HG03460 (cell line): ENCODE data around the gene NAIF1.
A peak's percentile ranks its signal among the peaks of the same experiment; 100 is the strongest.

ENCODE experiments used
- ATAC-seq: cut with Tn5 transposase; IDR thresholded peaks from one replicate; pipeline ENCODE4 v1.9.1; 2021; ENCODE audit not compliant: unreplicated experiment

NAIF1 gene

DNA sequence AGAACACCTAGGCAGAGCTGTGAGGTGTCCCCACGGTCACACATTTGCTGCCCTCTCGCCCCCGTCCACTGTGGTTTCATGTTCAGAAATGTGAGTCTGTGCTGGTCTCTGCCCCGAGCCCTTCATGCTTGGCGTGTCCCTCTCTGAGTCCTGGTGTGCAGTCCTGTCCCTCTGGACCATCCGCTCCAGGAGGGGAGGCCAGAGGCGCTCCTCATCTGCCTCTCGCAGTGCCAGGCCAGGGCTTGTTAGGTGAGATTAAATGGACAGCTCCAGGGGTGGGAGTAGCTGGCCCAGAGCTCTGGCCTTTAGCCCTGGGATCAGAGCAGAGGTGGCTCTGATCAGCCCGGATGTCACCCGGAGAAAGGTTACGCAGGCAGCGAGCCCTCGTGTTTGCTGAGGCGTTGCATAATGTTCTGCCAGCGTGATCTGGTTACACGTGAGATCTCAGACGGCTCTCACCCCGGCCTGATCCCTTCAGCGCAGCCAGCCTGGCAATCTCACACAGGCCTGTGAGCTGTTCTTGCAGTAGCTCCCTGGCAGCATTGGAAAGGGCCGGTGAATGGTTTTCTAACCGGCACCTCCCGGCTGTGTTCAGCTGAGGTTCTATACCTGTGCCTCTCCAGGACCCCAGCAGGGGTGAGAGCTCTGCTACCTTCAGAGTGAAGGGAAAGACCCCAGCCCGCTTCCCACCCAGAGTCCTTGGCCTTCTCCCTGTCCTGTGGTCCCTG lies 35.9 kb upstream of the NAIF1 start:
- ATAC-seq: no peak

DNA sequence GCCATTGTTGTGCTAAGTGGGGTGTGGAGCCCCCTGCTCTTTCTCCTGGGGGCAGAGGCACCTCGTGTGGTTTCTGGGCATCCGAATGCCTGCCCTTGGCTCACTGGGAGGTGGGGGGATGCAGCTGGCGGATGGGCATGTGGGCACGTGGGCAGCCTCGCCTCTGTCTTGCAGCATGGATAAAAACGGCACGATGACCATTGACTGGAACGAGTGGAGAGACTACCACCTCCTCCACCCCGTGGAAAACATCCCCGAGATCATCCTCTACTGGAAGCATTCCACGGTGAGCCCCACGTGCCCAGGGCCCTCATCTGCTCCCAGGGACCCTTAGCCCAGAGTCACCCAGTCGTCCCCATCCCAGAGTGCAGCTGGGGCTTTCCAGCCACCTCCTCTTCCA lies 35.1 kb upstream of the NAIF1 start:
- ATAC-seq: no peak

DNA sequence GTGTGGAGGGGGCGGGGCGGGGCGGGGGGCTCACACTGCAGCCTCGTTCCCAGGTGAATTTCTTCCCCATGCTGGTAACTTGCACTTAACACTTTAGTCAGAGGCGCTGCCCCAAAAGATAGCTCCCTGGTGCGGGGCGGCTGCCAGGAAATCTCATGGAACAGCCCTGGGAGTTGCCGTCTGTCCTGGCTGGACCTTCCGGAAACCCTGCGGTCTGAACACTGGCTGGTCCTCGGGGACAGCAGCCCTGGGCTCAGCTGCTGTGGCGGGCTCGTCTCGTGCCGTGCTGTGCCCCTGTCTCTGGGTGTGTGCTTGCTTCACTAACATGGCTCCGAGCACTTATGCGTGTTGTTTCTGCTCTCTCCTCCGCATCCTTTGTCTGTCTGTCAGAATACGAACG lies 34.6 kb upstream of the NAIF1 start:
- no peak for ATAC-seq

DNA sequence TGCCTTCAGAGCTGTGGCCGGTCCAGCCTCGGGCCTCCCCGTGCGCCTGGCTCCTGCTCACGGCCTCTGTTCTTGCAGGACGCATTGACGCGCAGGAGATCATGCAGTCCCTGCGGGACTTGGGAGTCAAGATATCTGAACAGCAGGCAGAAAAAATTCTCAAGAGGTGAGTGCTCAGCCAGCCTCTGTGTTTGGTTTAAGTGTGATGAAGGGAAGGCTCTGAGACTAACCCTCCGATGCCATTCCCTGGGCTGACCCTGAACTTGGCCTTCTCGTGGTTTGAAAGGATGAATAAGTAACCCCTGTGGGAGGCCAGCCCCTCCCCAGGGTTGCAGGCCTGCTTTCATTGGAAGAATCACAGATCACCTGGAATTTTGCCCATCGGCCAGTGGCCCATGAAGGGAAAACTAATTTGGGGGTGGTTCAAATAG lies 34.1 kb upstream of the NAIF1 start:
- no peak for ATAC-seq

DNA sequence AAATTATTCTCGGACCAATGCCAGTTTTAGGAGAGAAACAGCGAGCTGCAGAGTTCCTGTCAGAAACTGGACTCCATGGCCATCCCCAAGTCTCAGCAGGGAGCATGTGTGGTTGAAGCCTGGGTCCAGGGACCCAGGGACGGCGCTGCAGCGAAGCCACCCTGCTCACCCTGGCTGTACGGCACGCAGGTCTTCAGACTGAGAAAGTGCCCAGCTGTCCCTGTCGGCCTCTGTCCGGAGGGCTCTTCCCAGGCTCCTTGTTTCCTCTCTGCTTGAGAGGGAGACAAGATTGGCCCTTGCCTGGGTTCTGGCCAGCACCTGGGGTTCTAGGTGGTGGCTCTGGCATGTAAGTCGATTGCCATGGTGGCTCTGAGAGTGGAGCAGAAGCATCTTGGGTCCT lies 33.5 kb upstream of the NAIF1 start:
- ATAC-seq: no peak

DNA sequence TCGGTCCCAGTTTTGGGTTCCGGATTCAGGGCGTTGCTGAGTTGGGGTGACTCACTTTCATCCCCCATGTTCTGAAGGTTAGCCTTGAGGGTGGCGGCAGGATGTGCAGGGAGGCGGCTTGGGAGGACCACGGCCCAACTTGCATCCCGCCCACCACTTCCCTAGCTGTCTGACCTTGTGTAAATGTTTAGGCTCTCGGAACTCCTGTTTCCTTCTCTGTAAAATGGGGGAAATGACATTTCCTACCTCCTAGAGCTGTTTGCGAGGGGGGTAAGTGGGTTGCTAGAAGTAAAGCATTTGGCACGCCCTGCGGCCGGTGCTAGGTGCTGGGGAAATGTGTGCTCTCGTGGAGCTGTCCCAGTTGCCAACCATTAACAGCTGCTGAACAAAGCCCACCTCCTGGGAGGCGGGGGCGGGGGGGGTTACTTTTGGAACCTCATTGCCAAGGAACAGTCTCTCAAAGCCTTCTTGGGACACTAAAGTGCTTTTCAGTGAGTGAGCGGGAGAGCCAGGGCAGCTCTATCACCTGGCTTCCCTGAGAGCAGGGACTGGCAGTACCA lies 32.9 kb upstream of the NAIF1 start:
- no peak for ATAC-seq

DNA sequence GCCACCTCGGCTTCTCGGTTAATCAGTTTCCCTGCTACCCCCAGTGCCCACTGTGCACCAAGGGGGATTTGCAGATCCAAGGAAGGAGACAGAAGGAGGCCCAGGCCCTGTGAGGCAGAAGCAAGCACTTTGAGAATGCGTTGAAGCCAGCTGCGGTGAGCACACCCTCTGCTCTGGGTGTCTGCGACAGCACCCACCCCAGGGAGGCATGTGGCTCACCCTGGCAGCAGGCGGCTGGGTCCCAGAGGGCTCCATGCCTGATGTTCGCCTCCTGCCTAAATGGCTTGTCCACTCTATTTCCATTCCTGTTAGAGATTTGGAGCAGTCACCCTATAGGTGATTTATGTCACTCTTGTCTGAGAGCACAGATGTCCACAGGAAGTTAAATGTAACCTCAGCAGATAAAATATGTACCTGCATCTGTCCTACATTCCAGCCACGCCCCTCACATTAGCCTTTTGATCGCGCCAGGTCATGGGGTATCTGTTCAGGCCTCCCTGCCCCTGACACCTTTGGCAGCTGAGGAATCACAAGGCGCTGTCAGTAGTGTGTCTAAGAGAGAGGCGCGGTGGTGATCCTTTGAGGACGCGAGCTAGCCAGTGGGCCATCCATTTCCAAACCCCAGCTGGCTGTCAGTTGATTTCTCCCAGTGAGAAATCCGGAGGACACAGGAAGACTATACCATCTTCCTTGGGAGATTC lies 32.3 kb upstream of the NAIF1 start:
- ATAC-seq: no peak

DNA sequence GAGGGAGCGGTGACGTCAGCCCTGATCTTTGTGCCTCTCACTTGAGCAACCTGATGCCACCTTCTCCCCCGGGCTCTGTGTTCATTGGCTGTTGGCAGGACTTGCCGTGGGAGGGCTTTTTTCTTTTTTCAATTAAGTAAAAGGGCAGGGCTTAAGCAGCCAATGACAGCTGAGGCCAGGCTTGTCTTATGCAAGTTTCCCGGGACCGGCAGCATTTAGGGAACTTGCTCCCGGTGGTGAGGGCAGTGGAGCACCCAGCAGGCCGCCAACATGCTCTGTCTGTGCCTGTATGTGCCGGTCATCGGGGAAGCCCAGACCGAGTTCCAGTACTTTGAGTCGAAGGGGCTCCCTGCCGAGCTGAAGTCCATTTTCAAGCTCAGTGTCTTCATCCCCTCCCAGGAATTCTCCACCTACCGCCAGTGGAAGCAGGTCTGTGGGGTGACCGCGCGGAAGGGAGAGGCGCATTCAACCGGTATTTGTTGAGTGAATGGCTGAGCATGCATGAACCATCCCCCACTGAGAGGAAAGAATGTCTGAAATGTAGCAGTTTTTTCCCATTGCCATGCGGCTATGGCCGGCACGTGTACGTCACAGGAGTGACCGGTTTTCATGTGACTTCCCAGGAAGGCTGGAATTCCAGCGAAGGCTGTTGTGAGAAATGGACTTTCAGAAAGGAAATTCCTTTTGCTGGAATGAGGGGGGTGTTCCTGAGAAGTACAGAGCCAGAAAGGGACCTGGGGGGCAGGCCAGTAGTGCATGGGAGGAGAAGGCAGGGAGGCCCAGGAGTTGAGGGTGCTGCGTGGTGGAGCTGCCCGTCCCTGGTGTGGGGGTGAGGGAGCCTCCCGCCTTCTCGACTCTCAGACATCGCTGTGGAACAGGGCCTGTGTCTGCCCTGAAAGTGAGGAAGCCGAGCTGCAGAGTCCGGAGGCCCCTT lies 31.4 kb upstream of the NAIF1 start:
- no peak for ATAC-seq

DNA sequence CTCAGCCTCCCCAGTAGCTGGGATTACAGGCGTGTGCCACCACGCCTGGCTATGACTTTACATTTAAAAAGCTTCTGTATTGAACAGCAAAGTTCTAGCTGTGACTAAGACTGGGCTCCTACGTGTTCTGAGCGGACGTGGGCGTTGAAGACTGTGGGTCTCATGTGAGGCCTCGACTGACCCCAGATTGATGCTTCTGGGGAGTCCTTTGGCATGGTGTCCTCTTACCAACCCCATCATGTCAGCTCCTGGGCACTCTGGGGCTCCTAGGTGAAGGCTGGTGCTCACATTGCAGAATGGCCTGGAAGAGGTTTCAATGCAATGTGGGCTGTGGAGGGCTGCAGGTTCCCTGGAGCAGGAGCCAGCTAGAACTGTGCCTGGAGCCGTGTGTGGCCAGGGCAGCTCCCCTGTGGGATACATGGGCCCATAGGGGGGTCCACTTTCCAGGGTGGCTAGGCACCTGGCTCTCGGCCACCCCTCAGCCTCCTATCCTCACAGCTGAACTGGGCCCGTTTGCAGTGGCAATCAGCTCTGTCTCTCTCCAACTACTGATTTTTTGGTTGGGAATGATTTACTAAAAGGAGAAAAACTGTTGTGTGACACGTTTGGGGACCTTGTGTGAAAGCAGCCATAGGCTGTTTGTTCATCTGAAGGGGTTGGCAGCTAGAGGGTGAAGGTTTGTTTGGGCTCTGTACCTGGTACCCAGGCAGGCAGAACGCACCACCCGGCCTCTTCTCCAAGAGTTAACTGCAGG lies 30.6 kb upstream of the NAIF1 start:
- ATAC-seq: no peak

DNA sequence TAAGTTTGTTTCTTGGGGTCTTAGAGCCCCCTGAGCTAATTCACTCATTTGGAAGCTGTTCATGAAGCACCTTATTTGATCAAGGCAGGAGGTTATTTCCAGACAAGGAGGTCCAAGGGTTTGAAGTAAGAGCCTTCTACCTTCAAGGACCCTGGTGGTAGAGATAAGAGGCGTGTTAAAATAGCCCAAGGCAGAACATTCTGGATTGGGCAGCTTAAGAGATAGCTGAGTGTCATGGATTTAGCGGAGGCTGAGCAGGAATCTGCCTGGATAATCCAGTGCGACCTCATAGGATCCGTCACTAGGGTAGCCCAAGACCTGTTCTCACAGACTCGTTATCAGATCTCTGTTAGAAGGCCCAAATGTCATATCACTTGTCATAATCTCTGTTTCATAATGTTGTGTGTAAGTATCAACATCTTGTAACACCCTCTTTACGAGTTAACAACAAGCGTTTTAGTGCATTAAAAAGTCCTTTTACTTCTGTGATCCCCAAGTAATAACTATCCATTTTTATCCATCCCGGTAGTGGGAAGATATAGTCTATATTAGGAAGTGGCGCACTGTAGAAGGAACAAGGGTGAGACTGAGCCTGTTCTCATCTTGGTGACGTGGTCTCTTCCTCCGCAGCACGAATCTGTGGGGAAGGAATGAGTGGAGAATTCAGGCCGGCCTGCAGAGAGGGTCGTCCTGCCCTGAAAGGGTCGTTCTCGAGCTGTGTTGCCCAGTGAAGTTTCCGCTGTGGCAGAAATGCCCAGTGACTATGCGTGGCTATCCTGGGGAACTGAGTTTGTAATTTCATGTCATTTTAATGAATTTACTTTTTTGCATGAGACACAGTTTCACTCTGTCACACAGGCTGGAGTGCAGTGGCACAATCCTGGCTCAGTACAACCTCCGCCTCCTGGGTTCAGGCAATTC lies 29.8 kb upstream of the NAIF1 start:
- ATAC-seq: no peak

DNA sequence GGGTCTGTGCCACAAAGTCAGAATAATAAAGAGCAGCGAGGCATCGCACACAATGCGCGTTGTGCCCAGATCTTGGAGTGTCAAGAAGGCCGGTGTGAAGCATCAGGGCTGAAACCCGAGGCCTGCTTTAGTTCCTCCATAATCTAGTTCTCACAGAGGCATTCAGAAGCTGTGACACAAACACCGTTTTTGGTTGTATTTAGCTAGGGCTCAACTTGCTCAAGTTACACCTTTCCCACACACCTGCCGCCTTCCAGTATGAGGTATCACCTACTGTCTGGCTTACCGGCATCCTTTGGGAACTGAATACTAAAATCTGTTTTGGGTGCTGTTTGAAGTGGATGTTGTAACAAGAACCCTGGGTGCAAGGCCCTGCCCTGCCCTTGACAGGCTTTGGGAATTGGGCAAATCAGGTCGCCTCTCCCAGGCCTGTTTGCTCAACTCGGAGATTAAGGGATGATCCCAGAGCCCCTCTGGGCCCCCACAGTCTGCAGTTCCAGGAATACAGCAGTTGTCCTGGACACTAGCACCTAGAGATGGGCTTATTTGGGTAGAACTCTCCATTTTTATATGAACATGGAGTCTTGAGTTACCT lies 27.9 kb upstream of the NAIF1 start:
- no peak for ATAC-seq

DNA sequence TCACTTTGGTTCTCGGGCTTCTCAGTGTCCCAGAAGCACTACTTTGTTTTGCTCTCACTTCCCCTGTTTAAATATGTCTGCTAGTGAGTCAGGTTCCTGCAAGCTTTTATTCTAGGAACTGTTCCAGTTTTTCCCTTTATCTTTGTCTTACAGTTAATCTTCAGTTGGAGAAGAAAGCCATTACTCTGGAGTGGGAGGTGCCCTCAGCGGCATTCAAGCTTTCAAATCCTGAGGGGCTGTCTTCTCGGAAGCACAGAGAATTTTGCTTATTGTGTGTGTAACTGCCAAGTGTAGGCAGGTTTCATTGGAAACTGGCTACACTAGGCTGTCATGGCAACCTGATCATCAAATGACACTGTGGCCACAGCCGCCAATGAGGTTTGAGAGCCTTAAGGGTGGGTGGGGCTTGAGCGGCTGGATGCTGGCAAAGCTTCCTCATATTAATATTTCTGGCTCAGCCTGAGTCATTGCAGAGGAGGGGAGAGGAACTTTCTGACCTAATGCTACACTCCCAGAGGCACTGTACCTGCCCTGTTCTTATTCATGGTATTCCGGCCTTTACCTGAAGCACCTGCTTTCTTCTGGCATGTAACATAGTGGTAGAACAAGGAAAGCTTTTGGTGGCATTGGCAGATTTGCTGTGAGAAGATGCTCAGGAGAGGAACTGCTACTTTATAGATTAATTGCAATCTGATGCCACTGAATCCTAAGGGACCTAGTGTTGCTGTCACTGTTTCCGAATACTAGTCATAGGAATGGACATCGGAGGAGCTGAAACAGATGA lies 27.2 kb upstream of the NAIF1 start:
- ATAC-seq: peak; percentile 92

DNA sequence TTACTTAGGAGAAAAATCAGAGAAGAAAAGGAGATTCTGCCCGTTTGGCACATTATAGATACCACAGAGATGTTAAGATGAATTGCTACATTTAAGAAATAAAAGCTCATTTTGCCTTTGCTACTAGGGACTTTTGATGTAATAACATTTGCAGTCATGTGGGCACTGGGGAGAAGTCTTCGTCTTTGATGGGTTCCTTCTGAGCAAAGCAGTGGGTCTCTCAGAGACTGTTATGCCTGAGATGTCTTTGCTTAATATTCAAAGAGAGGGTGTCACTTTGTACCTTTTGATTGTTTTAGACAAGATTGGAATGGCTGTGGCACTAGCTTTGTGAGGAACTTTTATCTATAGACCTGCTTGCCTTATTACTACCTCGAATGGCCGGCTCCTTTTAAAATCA lies 25.9 kb upstream of the NAIF1 start:
- no peak for ATAC-seq

DNA sequence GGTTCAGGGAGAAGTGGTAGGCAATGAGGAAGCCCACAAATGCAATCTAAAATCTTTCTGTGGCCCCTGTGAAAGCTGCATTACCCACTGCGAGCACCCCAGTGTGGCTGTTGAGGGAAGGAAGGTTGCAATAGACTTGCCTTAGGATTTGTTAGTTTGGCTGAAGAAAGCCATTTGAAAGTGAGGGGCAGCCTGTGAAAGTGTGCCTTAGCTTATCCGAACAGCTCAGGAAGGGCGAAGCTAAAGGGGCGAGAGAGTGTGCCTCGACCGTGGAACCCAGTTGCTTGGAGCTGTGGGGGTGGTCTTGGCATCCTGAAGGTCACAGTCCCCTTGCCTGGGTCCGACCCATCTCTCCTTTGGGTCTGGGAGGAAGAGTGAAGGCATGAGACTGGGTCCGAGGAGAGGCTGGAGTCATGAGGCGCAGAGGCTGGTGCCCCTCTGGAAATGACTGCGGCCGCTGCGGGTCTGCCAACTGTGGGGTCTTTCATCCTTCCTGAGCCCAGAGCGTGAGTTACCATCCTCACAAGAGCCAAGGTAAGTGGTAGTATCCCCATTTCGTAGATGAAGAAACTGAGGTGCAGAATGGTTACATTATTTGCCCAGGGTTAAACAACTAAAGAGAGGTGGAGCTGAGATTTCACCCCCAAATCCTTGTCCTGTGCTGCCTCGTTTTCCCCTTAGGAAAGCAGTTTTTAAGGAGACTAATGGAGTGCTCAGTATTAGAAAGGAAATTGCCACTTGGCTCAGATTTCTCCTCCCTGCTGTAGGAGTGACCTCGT lies 25.3 kb upstream of the NAIF1 start:
- ATAC-seq: no peak

DNA sequence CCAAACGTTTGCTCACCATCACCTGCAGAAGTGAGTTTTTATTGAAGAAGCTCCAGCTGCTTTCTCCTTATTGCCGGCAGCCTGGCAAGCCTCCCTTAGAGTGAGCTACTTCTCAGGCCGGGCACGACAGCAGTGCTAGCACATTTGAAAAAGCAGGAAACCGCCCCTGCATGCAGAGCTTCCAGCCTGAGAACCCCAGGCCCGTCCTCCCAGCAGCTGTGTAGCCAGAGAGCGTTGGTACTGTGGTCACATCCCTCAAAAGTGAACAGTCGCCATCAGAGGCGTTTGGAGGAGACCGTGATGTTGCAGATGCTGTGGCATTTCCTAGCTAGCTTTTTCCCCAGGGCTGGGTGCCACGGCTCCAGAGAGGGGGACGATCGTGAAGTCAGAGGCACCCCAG lies 24.5 kb upstream of the NAIF1 start:
- no peak for ATAC-seq

DNA sequence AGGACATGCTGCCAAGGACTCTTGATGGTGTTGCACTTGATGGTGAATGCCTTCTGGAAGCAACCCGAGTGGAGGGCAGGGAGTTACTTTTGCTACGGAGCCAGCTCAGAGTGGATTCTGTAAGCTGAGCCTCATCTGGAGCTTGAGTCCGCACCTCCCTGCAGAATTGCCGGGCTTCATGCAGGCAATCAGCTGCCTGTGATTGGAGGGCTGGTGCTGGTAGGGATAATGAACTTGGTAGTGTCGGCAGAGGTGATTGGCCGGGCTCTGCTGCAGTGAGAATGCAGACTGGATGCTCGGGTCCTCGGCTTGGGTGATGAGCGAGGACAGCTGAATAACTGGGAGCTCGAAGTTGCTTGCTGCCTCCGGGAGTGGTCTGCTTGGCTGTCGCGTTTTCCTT lies 24.0 kb upstream of the NAIF1 start:
- ATAC-seq: no peak

DNA sequence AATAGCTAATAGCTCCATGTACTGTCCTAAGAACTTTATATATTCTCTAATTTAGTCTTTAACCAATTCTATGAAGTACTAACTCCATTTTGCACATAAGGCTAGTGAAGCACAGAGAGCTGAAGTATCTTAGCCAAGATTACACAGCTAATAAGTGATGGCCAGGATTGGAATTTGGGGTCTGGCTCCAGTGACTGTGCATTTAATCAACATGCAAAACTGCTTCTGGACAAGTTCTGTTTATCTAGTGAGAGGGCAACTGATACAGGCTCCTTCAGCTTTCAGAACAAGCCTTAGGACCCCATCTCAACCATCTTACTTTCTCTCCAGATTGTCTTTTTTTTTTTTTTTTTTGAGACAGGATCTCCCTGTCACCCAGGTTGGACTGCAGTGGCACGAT lies 22.2 kb upstream of the NAIF1 start:
- ATAC-seq: no peak
